BE2C (cell line): ENCODE measurements around the gene MAP2K7.

Experiments
- DNase-seq: peaks from one replicate; pipeline ENCODE4 v3.0.0-alpha.2; 2020
- H3K27me3 ChIP-seq: fragments of 250-450 bp; sonication (Bioruptor Pico); 2 replicates; pipeline ENCODE4 v1.5.1; 2020; ENCODE audit warnings: mild to moderate bottlenecking
- H3K36me3 ChIP-seq: fragments of 250-450 bp; sonication (Bioruptor Pico); 2 replicates; pipeline ENCODE4 v1.5.1; 2020; ENCODE audit warnings: mild to moderate bottlenecking
- H3K4me1 ChIP-seq: fragments of 250-450 bp; sonication (Bioruptor Pico); 2 replicates; pipeline ENCODE4 v1.5.1; 2020
- H3K4me3 ChIP-seq: 2 replicates; pipeline ENCODE4 v1.5.1; 2011; ENCODE audit warnings: low read depth, low read length
- H3K9me3 ChIP-seq: fragments of 250-450 bp; sonication (Bioruptor Pico); 2 replicates; pipeline ENCODE4 v1.5.1; 2020
- CTCF ChIP-seq: IDR thresholded peaks from 2 replicates; pipeline ENCODE4 v1.5.1; 2012; ENCODE audit warnings: mild to moderate bottlenecking, low read depth, low read length

Gene MAP2K7

GRCh38 chr19:7862413-7862951 lies 41.2 kb upstream of the MAP2K7 start:
- TF ChIP-seq CTCF: no peak
- Histone ChIP-seq H3K36me3 (no peaks in the 10 kb centered on the region), H3K4me3 (peak overlapping the region; percentile 28), H3K9me3 (no peaks in the 10 kb centered on the region), H3K27me3 (no peaks in the 10 kb centered on the region), H3K4me1 (peaks cover 7% of the 10 kb centered on the region; the same call in 1 of the 2 replicates)
- DNase-seq: peak; percentile 97

GRCh38 chr19:7863157-7863970 lies 40.3 kb upstream of the MAP2K7 start:
- no peaks in the 10 kb centered on the region for H3K27me3 ChIP-seq
- H3K4me3 ChIP-seq: no peak overlapping the region
- no peaks in the 10 kb centered on the region for H3K9me3 ChIP-seq
- peak; percentile 21 for DNase-seq
- H3K36me3 ChIP-seq: no peaks in the 10 kb centered on the region
- peaks cover 7% of the 10 kb centered on the region; the same call in 1 of the 2 replicates for H3K4me1 ChIP-seq
- TF ChIP-seq CTCF: no peak

- Histone ChIP-seq H3K4me1 (peaks cover 7% of the 10 kb centered on the region; the same call in 1 of the 2 replicates), H3K4me3 (no peak overlapping the region), H3K27me3 (no peaks in the 10 kb centered on the region), H3K9me3 (no peaks in the 10 kb centered on the region), H3K36me3 (no peaks in the 10 kb centered on the region)
- no peak for DNase-seq
- no peak for TF ChIP-seq CTCF
Observed at GRCh38 chr19:7863971-7864689, 39.5 kb upstream of the MAP2K7 start.

- Histone ChIP-seq H3K27me3 (no peaks in the 10 kb centered on the region), H3K4me1 (peaks cover 7% of the 10 kb centered on the region; the same call in 1 of the 2 replicates), H3K9me3 (no peaks in the 10 kb centered on the region), H3K36me3 (no peaks in the 10 kb centered on the region), H3K4me3 (no peak overlapping the region)
- no peak for TF ChIP-seq CTCF
- no peak for DNase-seq
Observed at GRCh38 chr19:7864690-7865074, 39.0 kb upstream of the MAP2K7 start.

- Histone ChIP-seq H3K36me3 (no peaks in the 10 kb centered on the region), H3K4me1 (peaks cover 7% of the 10 kb centered on the region; the same call in 1 of the 2 replicates), H3K9me3 (no peaks in the 10 kb centered on the region), H3K4me3 (no peak overlapping the region), H3K27me3 (no peaks in the 10 kb centered on the region)
- TF ChIP-seq CTCF: no peak
- no peak for DNase-seq
Observed at GRCh38 chr19:7865262-7865911, 38.3 kb upstream of the MAP2K7 start.
